ENCODE measurements around the gene KRIT1. TPM values are rescaled to one million over a fixed set of nuclear protein-coding genes. Genes with fewer than 3 reads are reported as not detected.

The KRIT1 gene
- 10 to 100 TPM; 23.5 to 30.5 (median 26.7) TPM for total RNA-seq
- polyA plus RNA-seq, result 10 to 100 TPM; 12.4 to 31.7 (median 14.0) TPM
- long read RNA-seq, donor 1, partial matches to known transcripts, result 1 of 5 reads
- long read RNA-seq, donor 1, other reads (novel, unspliced or antisense), result 4 of 5 reads
- long read RNA-seq, donor 2, partial matches to known transcripts, result 4 of 11 reads
- long read RNA-seq, donor 2, other reads (novel, unspliced or antisense), result 5 of 11 reads

- no peak for TF ChIP-seq CTCF (IDR thresholded peaks at IDR 0.05)
- peak; percentile 94 to 97 (median 96) for ATAC-seq
- H3K27me3 ChIP-seq (ENCODE audit: insufficient read depth in 3 of 3, low read length in 2 of 3), result no peaks in the 10 kb centered on the region
- WGBS, 3 donors, result 0 to 1% (median 1%) methylated on average over 54 to 71 of the region's 71 CpGs
- H3K4me3 ChIP-seq, result peak within 1 kb of the TSS; percentile 87
- no peaks in the 10 kb centered on the region for H3K9me3 ChIP-seq
- H3K36me3 ChIP-seq (ENCODE audit: insufficient read depth in 1 of 2, low read depth in 1 of 2), result peaks cover 0 to 14% of the 10 kb centered on the region in 2 donors
- intact Hi-C loops (cut with DNase I), result loop anchor here (5.0 kb wide), 1 partner anchor 202 kb away; the partner anchor contains the start of gene GATAD1 (in 2 of the 2)
- peak; percentile 87 to 92 for DNase-seq
- H3K27ac ChIP-seq, result peak within 1 kb of the TSS; percentile 90
- peaks cover 32% of the 10 kb centered on the region for H3K4me1 ChIP-seq
These were observed at the start of gene KRIT1, which contains the start of gene ANKIB1 for GRCh38 chr7:92245487-92246359. Gene KRIT1, minus strand, starts transcription at chr7:92245914. Its CDS starts 3,779 bp downstream, at chr7:92242135. Gene ANKIB1, plus strand, starts transcription at chr7:92245974. Its CDS starts 49,005 bp downstream, at chr7:92294979.

GRCh38 chr7:92295391-92295790, 49.7 kb upstream of the KRIT1 start:
- WGBS, 3 donors, result 10 to 23% (median 20%) methylated on average over 1 of the region's 1 CpG
- Histone ChIP-seq H3K4me3 (no peak overlapping the region), H3K9me3 (no peaks in the 10 kb centered on the region), H3K27ac (no peak overlapping the region), H3K27me3 (ENCODE audit: insufficient read depth in 3 of 3, low read length in 2 of 3) (no peaks in the 10 kb centered on the region), H3K36me3 (ENCODE audit: insufficient read depth in 1 of 2, low read depth in 1 of 2) (peaks cover 0 to 12% of the 10 kb centered on the region in 2 donors), H3K4me1 (peaks cover 13% of the 10 kb centered on the region)
- no peak for TF ChIP-seq CTCF (IDR thresholded peaks at IDR 0.05)
- no peak for DNase-seq
- ATAC-seq, result no peak
- intact Hi-C loops (cut with DNase I), result no loop called here

- peaks cover 13% of the 10 kb centered on the region for H3K4me1 ChIP-seq
- no peaks in the 10 kb centered on the region for H3K27me3 ChIP-seq (ENCODE audit: insufficient read depth in 3 of 3, low read length in 2 of 3)
- DNase-seq (no peak), ATAC-seq (no peak)
- H3K4me3 ChIP-seq, result peak overlapping the region; percentile 20
- H3K27ac ChIP-seq, result no peak overlapping the region
- no peaks in the 10 kb centered on the region for H3K9me3 ChIP-seq
- no peak for TF ChIP-seq CTCF (IDR thresholded peaks at IDR 0.05)
- peaks cover 0 to 7% of the 10 kb centered on the region in 2 donors for H3K36me3 ChIP-seq (ENCODE audit: insufficient read depth in 1 of 2, low read depth in 1 of 2)
- intact Hi-C loops (cut with DNase I), result no loop called here
- 54 to 69% (median 64%) methylated on average over 2 of the region's 2 CpGs for WGBS, 3 donors
These were observed 48.3 kb upstream of the KRIT1 start for GRCh38 chr7:92293896-92294590.

GRCh38 chr7:92292981-92293380, 47.3 kb upstream of the KRIT1 start:
- intact Hi-C loops (cut with DNase I), result no loop called here
- H3K36me3 ChIP-seq (ENCODE audit: insufficient read depth in 1 of 2, low read depth in 1 of 2), result peaks cover 0 to 4% of the 10 kb centered on the region in 2 donors
- DNase-seq, result no peak
- ATAC-seq, result no peak
- H3K27me3 ChIP-seq (ENCODE audit: insufficient read depth in 3 of 3, low read length in 2 of 3), result no peaks in the 10 kb centered on the region
- H3K4me1 ChIP-seq, result peaks cover 13% of the 10 kb centered on the region
- no peak overlapping the region for H3K27ac ChIP-seq
- H3K9me3 ChIP-seq, result no peaks in the 10 kb centered on the region
- WGBS, 3 donors, result 81 to 87% (median 83%) methylated on average over 3 of the region's 3 CpGs
- no peak overlapping the region for H3K4me3 ChIP-seq
- no peak for TF ChIP-seq CTCF (IDR thresholded peaks at IDR 0.05)
